ENCODE results near the gene CCDC152. TPM values are rescaled to one million over a fixed set of nuclear protein-coding genes. Genes with fewer than 3 reads are reported as not detected.

Gene CCDC152
- total RNA-seq, 4 donors from 2014 or later = 0.07 to 0.29 (median 0.25) TPM; not detected in 1

DNA sequence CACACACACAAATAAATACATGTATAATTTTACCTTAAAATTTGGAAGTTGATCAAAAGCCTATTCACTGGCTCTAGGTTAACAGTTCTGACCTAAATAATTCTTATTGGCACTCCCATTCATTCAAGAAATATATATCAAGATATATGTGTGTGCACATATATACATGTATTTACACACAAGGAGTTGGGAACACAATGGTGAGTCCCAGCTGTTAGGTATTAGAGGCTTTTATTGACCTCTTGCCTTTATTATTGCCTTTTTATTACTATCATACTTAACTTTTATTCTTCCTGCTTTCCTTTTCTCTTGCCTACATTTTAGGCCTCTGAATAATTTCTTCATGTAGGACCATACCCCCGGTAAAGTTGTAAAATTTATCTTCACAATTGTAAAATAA lies 25.0 kb downstream of the CCDC152 start:
- DNase-seq (ENCODE audit: low spot score in 2 of 2) = no peak
- no peak overlapping the region for H3K4me3 ChIP-seq (ENCODE audit: low read depth, poor library complexity, severe bottlenecking)
- WGBS, 2 donors = 76% methylated on average over 1 of the region's 1 CpG
- TF ChIP-seq, protein P1, sequence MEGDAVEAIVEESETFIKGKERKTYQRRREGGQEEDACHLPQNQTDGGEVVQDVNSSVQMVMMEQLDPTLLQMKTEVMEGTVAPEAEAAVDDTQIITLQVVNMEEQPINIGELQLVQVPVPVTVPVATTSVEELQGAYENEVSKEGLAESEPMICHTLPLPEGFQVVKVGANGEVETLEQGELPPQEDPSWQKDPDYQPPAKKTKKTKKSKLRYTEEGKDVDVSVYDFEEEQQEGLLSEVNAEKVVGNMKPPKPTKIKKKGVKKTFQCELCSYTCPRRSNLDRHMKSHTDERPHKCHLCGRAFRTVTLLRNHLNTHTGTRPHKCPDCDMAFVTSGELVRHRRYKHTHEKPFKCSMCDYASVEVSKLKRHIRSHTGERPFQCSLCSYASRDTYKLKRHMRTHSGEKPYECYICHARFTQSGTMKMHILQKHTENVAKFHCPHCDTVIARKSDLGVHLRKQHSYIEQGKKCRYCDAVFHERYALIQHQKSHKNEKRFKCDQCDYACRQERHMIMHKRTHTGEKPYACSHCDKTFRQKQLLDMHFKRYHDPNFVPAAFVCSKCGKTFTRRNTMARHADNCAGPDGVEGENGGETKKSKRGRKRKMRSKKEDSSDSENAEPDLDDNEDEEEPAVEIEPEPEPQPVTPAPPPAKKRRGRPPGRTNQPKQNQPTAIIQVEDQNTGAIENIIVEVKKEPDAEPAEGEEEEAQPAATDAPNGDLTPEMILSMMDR (IDR thresholded peaks at IDR 0.05) = no peak
- TF ChIP-seq POLR2A (IDR thresholded peaks at IDR 0.05) = no peak
- intact Hi-C loops (cut with DNase I; ENCODE audit: low total_unique reads) = no loop called here

DNA sequence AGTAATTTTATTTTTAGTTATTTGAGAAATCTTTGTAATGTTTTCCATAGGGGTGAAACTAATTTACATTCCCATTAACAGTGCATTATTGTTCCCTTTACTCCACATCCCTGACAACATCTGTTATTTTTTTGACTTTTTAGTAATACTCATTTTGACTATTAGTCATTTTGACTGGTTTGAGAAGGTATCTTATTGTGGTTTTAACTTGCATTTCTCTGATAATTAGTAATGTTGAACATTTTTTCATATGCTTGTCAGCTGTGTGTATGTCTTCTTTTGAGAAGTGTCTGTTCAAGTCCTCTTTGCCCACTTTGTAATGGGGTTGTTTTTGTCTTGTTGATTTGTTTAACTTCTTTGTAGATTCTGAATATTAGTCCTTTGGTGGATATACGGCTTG lies 27.5 kb downstream of the CCDC152 start:
- DNase-seq (ENCODE audit: low spot score in 2 of 2) = no peak
- H3K4me3 ChIP-seq (ENCODE audit: low read depth, poor library complexity, severe bottlenecking) = no peak overlapping the region
- intact Hi-C loops (cut with DNase I; ENCODE audit: low total_unique reads) = no loop called here
- TF ChIP-seq, protein P1 (IDR thresholded peaks at IDR 0.05) = no peak
- TF ChIP-seq POLR2A (IDR thresholded peaks at IDR 0.05) = no peak
- WGBS, 2 donors = 80 to 91% methylated on average over 1 of the region's 1 CpG

- 94 to 95% methylated on average over 4 of the region's 4 CpGs for WGBS, 2 donors
- no peak for DNase-seq (ENCODE audit: low spot score in 2 of 2)
- intact Hi-C loops (cut with DNase I; ENCODE audit: low total_unique reads) = no loop called here
- no peak overlapping the region for H3K4me3 ChIP-seq (ENCODE audit: low read depth, poor library complexity, severe bottlenecking)
- TF ChIP-seq POLR2A (IDR thresholded peaks at IDR 0.05) = no peak
- TF ChIP-seq, protein P1 (IDR thresholded peaks at IDR 0.05) = no peak
Measured at GRCh38 chr5:42785756-42786155, 29.1 kb downstream of the CCDC152 start.

GRCh38 chr5:42787073-42787472 lies 30.5 kb downstream of the CCDC152 start:
- intact Hi-C loops (cut with DNase I; ENCODE audit: low total_unique reads) = no loop called here
- H3K4me3 ChIP-seq (ENCODE audit: low read depth, poor library complexity, severe bottlenecking) = no peak overlapping the region
- TF ChIP-seq, protein P1 (IDR thresholded peaks at IDR 0.05) = no peak
- TF ChIP-seq POLR2A (IDR thresholded peaks at IDR 0.05) = no peak
- DNase-seq (ENCODE audit: low spot score in 2 of 2) = no peak

DNA sequence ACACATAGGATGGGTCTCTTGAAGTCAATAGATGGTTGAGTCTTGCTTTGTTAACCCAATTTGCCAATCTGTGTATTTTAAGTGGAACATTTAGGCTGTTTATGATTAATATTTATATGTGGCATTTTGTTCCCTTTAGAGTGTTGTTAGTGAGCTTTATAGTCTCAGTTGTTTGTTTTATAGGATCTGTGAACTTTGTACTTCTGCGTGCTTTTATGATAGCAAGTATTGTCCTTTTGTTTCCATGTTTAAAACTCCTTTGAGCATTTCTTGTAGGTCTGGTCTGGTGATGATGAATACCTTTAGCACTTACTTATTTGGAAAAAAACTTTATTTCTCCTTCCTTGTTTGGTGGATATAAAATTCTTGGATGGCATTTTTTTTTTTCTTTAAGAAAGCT lies 31.2 kb downstream of the CCDC152 start:
- H3K4me3 ChIP-seq (ENCODE audit: low read depth, poor library complexity, severe bottlenecking) = no peak overlapping the region
- WGBS, 2 donors = 91 to 93% methylated on average over 1 of the region's 1 CpG
- intact Hi-C loops (cut with DNase I; ENCODE audit: low total_unique reads) = no loop called here
- TF ChIP-seq, protein P1 (IDR thresholded peaks at IDR 0.05) = no peak
- no peak for TF ChIP-seq POLR2A (IDR thresholded peaks at IDR 0.05)
- DNase-seq (ENCODE audit: low spot score in 2 of 2) = no peak

DNA sequence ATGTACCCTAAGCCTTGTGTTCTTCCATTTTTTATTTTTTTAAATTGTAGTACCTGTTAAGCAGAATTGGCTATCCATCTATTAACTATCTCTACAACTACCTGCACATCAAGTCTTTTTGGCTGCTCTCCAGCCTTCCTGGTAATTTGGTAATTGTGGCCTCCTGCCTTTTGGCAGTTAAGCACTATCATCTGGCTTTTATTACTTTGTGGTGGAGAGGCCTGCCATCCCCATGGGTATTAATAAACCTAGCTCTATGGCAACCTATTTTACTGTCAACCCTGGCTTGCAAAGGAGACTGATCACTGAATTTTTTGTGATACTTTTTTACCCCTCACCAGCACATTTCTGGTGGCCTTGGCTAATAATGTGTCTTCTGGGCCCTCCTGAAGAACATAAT lies 34.5 kb downstream of the CCDC152 start:
- DNase-seq (ENCODE audit: low spot score in 2 of 2) = no peak
- H3K4me3 ChIP-seq (ENCODE audit: low read depth, poor library complexity, severe bottlenecking) = no peak overlapping the region
- TF ChIP-seq, protein P1 (IDR thresholded peaks at IDR 0.05) = no peak
- no peak for TF ChIP-seq POLR2A (IDR thresholded peaks at IDR 0.05)
- intact Hi-C loops (cut with DNase I; ENCODE audit: low total_unique reads) = no loop called here
